Ramos (cell line): ENCODE results near the gene NSUN2.

ENCODE experiments used
- in situ Hi-C: fragments of 300-500 bp; cut with MboI; formaldehyde crosslinking; loops from one replicate; pipeline ENCODE4 v1.14.3; 2022; ENCODE audit warnings: low sequenced_read_pairs; ENCODE audit not compliant: unreplicated experiment

NSUN2 gene

DNA sequence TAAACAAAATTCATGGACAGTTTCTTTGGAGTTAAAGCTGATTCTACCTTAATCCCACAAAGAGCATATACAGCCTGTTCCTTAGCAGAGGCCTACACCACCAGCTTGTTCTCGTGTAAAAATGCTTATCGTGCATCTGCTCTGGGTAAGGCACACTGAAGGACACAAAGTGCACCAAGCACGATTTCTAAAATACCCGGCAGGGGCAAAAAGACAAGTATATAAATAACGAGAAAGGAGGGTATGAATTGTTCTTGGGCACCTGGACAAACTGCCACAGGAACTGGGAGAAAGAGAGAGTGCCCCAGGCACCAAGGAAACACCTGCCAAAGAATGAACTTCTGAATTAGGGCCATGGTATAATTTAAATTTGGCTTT, 25.3 kb downstream of the NSUN2 start:
- in situ Hi-C loops, result no loop called here

- in situ Hi-C loops, result no loop called here
Measured at GRCh38 chr5:6606884-6607558, 25.8 kb downstream of the NSUN2 start.

GRCh38 chr5:6604946-6605345, 27.9 kb downstream of the NSUN2 start:
- in situ Hi-C loops, result no loop called here

GRCh38 chr5:6604341-6604740, 28.5 kb downstream of the NSUN2 start:
- in situ Hi-C loops, result no loop called here

- in situ Hi-C loops, result no loop called here
Measured at GRCh38 chr5:6603643-6604042, 29.2 kb downstream of the NSUN2 start.

DNA sequence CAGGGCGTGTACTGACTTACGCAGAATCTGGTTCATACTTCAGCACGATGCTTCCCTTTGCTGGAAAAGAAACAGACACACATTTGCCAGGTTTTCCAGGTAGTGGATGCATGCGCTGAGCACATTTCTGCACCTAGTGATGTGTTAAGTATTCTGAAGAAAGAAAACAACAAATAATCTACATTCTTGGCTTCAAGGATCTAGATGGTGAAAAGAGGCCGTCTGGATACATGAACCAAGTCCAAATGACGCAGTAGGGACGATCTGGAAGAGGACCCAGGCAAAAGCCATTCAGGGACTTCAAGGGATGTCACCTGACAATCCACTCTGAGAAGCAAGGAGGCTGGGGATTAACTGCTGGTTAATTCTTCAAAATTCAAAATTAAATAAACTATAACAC, 30.4 kb downstream of the NSUN2 start:
- in situ Hi-C loops, result no loop called here

DNA sequence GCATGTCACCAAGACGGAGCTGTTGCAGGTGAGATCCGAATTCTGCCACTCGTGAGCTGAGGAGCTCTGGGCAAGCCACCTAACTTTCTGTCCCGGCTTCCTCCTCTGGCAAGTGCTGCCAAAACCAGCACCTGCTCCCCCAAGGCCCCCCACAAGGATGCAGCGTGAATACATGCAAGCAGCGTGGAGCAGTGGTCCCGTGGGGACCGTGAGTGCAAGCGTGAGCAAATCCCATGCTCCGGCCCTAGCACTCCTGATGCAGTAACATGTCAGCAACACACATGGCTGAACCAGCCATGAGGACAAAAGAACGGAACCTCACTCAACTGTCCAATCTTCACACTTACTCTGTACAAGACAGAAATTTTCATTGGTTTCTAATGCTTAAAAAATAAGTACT, 31.0 kb downstream of the NSUN2 start:
- in situ Hi-C loops, result no loop called here

- in situ Hi-C loops, result no loop called here
Measured at GRCh38 chr5:6601271-6601670, 31.6 kb downstream of the NSUN2 start.

DNA sequence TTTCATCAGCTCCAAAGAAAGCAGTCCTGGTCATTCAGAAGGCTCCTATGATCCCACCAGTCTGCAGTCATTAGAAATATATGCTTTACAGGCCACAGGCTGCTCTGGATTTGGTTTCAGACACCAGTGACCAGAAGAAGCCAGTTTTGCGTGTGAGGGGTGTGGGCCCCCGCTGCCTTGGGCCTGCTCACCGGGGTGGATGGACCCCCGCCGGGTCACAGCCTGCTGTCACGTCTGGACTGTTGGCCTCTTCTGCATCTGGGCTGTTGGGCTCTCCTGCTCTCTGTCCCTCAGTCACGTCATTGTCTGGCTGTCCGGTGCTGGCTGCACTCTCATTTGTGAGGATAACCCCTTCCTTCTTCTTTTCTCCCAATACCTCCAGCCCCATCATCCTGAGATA, 33.1 kb downstream of the NSUN2 start:
- in situ Hi-C loops, result no loop called here

- in situ Hi-C loops, result no loop called here
Measured at GRCh38 chr5:6598351-6598900, 34.4 kb downstream of the NSUN2 start.

DNA sequence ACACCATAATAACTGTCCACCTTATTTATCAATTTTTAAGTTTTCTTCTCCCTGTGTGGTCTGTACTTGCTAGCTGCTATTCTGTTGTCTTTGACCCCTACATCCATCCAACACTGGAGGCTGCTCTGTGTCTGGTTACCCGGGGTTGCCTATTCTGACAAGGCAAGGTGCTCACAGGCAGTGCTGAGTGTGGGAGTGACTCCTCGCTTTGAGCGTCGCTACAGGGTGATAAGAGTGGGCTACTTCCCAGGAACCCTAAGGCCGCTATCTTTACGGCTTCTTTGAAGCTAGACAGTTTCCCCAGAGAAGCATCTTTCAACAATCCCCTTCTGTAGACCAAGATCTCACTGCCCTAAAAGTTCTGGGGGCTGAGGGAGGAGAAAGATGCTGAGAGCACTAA, 35.3 kb downstream of the NSUN2 start:
- in situ Hi-C loops, result no loop called here

DNA sequence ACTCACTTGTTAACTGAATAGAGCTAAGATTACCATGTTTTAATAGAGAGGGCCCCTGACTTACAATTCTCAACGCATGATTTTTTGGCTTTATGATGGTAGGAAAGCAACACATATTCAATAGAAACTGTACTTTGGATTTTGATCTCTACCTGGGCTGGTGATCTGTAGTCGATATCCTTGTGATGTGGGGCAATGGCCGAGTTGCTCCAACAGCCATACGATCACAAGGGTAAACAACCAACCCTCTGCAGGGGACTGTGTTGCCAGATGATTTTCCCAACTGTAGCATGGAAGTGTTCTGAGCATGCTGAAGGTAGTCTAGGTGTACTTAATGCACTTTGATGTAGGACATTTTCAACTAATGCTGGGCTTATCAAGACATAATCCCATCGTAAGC, 36.5 kb downstream of the NSUN2 start:
- in situ Hi-C loops, result no loop called here

DNA sequence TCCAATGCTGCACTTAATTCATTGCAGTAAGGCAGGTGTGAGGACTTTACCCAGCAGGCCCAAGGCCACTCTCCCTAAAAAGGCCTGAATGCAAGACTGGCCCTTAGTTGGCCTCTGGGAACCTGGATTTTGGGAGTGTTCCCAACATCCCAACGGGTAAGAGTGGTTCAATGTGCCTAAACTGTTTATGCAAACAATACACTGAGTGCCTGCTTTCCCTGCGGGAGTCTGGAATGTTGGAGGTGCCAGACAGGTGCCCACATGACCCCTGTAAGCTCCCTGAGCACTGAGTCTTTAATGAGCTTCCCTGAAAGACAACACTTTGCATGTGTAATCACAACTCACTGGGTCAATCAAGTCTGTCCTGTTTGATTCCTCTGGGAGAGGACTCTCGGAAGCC, 37.4 kb downstream of the NSUN2 start:
- in situ Hi-C loops, result no loop called here

DNA sequence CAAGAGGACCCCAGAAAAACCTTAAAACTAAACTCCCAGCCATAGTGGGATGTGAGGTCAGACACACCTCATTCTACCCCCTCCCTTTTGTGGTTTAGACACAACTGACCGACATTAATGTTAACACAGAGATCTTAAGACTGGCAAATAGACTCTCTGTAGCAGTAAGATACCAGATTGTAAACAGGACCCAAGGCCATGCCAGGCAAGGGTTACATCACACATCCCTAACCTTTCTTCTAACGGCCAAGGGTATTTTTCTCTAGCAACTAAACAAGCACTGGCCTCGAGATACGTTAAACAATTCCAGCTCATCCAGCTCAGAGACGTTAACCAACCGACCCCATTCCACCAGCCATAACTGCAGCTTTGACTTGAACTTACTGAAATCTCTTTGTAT, 38.8 kb downstream of the NSUN2 start:
- in situ Hi-C loops, result no loop called here

DNA sequence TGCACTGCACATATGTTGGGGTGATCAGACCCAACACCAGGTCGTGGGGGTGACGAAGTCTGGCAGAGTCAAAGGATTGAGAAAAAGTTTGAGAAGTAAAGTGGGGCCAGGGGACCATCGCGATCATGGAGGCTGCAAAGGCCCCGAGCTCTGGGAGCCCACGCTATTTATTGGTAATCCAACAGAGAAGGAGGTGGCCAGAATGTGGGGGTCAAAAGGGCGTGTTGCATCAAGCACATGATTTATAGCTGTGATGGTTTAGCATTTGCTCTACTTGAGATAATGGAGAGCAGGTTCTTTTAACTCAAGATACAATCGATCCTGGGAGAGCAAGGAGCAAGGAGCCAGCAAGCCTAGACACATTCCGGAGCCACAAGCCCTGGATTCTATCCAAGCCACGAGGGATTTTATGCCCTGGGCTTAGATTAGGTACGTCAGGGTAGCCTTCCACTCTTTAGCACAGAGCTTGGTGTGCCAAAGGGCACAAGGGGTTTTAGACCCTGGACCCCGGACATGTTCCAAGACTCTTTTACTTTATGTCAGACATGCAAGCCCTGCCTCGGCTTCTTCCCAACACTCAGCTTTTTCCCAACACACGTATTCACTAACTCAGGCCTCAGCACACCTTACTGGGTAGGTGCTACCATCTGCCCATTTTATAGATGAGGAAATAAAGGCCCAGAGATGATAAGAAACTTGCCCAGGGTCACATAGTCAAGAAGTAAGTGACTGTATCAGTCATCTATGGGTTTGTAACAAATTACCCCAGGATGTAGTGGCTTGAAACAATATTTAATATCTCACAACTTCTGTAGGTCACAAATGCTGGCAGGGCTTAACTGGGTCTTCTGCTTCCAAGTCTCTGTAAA, 39.5 kb downstream of the NSUN2 start:
- in situ Hi-C loops, result no loop called here

DNA sequence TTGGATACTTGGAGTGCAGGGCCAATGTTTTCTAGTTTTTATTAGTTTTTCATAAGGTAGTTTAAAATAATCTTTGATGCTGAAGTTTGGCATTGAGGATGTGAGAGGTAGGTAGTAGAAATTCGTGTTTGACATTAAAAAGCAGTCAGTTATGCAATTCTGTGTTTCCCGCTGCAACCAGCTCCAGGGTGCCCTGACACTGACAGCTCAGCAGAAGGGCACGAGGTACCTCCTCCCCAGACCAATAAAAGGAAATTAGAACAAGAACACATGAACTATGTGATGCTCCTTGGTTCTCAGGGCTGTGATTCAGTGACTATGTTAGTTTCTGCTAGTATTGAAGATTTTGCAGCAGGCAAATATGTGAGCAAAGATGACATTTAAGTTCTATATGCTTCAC, 40.2 kb downstream of the NSUN2 start:
- in situ Hi-C loops, result no loop called here

DNA sequence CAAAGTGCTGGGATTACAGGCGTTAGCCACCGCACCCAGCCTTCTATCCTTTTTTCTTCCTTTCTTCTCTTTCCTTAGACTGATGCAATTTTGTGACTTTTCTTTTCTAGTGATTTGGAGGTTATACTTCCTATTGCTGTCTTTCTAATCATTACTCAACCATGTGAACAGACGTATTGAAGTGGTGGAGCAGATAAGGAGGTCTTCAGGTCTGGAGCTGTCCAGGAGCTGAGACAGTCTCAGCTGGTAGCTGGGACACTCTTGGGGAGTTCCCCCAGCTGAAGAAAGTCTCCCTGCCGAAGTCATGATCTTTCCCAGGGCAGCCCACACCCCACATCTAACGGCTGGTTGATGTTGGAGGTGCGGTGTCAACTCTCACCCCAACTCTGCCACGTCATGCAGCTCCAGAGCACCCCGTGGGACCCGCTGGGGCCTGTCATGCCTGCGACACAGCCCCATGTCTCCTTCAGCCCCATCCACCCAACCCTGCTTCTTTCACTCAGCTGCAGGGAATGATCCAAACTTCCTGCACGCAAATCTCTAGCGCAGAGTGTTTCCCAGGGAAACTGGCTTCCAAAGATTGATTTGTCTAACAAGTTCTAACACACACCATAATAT, 41.1 kb downstream of the NSUN2 start:
- in situ Hi-C loops, result no loop called here

- in situ Hi-C loops, result no loop called here
Measured at GRCh38 chr5:6590581-6590980, 42.3 kb downstream of the NSUN2 start.

- in situ Hi-C loops, result no loop called here
Measured at GRCh38 chr5:6587171-6587570, 45.7 kb downstream of the NSUN2 start.

DNA sequence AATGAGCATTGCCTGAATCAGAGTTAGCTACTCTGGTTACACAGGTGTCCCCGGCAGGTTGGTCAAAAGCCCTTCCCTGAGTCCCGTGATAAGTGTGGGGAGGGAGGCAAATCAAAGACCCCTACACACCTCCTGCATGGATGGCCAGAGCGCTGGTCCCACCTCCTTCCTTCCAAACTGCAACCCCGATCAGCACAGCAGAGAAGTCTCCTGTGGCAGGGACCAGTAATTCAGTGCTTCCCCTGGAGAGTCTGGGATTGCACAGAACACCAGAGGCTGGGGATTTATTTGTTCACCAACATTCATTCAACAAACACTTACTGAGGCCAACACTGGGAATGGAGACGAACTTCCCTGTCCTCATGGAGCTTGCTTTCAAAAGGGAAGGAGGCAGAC, 46.2 kb downstream of the NSUN2 start:
- in situ Hi-C loops, result no loop called here

GRCh38 chr5:6585939-6586646, 46.8 kb downstream of the NSUN2 start:
- in situ Hi-C loops, result no loop called here
